CD4-positive, alpha-beta memory T cell (primary cell): ENCODE measurements around the gene CKAP4. TPM values are rescaled to one million over a fixed set of nuclear protein-coding genes. Genes with fewer than 3 reads are reported as not detected.

Source experiments
- CTCF ChIA-PET: fragments of 350-600 bp; sonication (Branson Sonifier 250); formaldehyde crosslinking; loops from one replicate; lab custom pipeline; 2021; ENCODE audit warnings: inconsistent platforms; ENCODE audit not compliant: partially characterized antibody; lab: Charles Lee
- POLR2A ChIA-PET: fragments of 350-600 bp; sonication (Branson Sonifier 250); formaldehyde crosslinking; loops from one replicate; lab custom pipeline; 2021; ENCODE audit not compliant: partially characterized antibody; lab: Charles Lee
- DNase-seq, 5 donors: peaks; one replicate each; pipeline versions ENCODE4 v3.0.0 to v3.0.0-alpha.2; 2020 to 2022; ENCODE audit warnings: mixed read lengths in 1 of 5
- H3K27ac ChIP-seq: one replicate; pipeline ENCODE4 v1.7.0; 2013; ENCODE audit warnings: low read depth, low read length
- H3K27me3 ChIP-seq: 2 replicates; pipeline ENCODE4 v1.7.0; 2013; ENCODE audit warnings: mild to moderate bottlenecking, low read length, moderate library complexity; ENCODE audit not compliant: insufficient read depth
- H3K36me3 ChIP-seq: 2 replicates; pipeline ENCODE4 v1.7.0; 2013; ENCODE audit warnings: mild to moderate bottlenecking, low read length, moderate library complexity; ENCODE audit not compliant: insufficient read depth
- H3K4me1 ChIP-seq: 2 replicates; pipeline ENCODE4 v1.7.0; 2013; ENCODE audit warnings: mild to moderate bottlenecking, low read length, moderate library complexity; ENCODE audit not compliant: insufficient read depth
- H3K4me3 ChIP-seq, 2 donors: one replicate each; pipeline ENCODE4 v1.7.0; 2013; ENCODE audit warnings: low read length in 2 of 2, mild to moderate bottlenecking in 1 of 2
- H3K9me3 ChIP-seq, 2 donors: one replicate each; pipeline ENCODE4 v1.7.0; 2013; ENCODE audit warnings: low read length in 2 of 2, control low read depth in 1 of 2; ENCODE audit not compliant: control insufficient read depth in 1 of 2
- H3K27ac Mint-ChIP-seq, 7 donors: one replicate each; pipeline ENCODE4 v1.8.0; 2020 to 2021; ENCODE audit warnings: mixed read lengths in 7 of 7, mild to moderate bottlenecking in 6 of 7, inconsistent platforms in 3 of 7, moderate library complexity in 3 of 7
- H3K27me3 Mint-ChIP-seq, 2 donors: one replicate each; pipeline ENCODE4 v1.8.0; 2020 to 2021; ENCODE audit warnings: mixed read lengths in 2 of 2
- H3K36me3 Mint-ChIP-seq, 2 donors: one replicate each; pipeline ENCODE4 v1.8.0; 2020 to 2021; ENCODE audit warnings: mixed read lengths in 2 of 2, inconsistent platforms in 1 of 2, mild to moderate bottlenecking in 1 of 2
- H3K4me1 Mint-ChIP-seq, 4 donors: one replicate each; pipeline ENCODE4 v1.8.0; 2020 to 2021; ENCODE audit warnings: mixed read lengths in 4 of 4, mild to moderate bottlenecking in 1 of 4
- H3K4me3 Mint-ChIP-seq, 8 donors: one replicate each; pipeline ENCODE4 v1.8.0; 2020 to 2021; ENCODE audit warnings: mixed read lengths in 8 of 8, mild to moderate bottlenecking in 7 of 8, moderate library complexity in 6 of 8, inconsistent platforms in 3 of 8
- H3K9me3 Mint-ChIP-seq, 8 donors: one replicate each; pipeline ENCODE4 v1.8.0; 2020 to 2021; ENCODE audit warnings: mixed read lengths in 8 of 8, mild to moderate bottlenecking in 5 of 8, inconsistent platforms in 3 of 8, moderate library complexity in 1 of 8
- intact Hi-C: fragments of 100-400 bp; cut with micrococcal nuclease; formaldehyde crosslinking; loops from one replicate; pipeline ENCODE4 v1.15.1; 2023
- polyA plus RNA-seq, 2 donors: library from polyadenylated mRNA; unstranded; fragments of 300-500 nt; fragmentation: Illumina TruSeq; gene quantifications; one replicate each; pipeline ENCODE4 v1.2.3, GENCODE V29; 2021
- total RNA-seq, 2 experiments: library from RNA; stranded (reverse); gene quantifications; one replicate each; pipeline ENCODE4 v1.2.3, GENCODE V29; 2021

The CKAP4 gene
- total and polyA plus RNA-seq, 4 experiments from 2014 or later, result 5.1 to 13.0 (median 10.4) TPM

- no peaks in the 10 kb centered on the region for H3K4me1 ChIP-seq
- no peaks in the 10 kb centered on the region for H3K36me3 ChIP-seq
- Mint-ChIP-seq H3K9me3 (peaks cover 3 to 20% (median 7%) of the 10 kb centered on the region in 8 donors), H3K36me3 (peaks cover 3 to 4% of the 10 kb centered on the region in 2 donors), H3K27ac (peak overlapping the region in 2 of 7 donors; percentile 31 to 36), H3K4me1 (peaks cover 0 to 5% (median 2%) of the 10 kb centered on the region in 4 donors), H3K27me3 (peaks cover 0 to 11% of the 10 kb centered on the region in 2 donors), H3K4me3 (no peak overlapping the region)
- DNase-seq, result no peak
- peaks cover 6 to 7% of the 10 kb centered on the region in 2 donors for H3K9me3 ChIP-seq
- intact Hi-C loops, result no loop called here
- no peaks in the 10 kb centered on the region for H3K27me3 ChIP-seq
- no peak overlapping the region for H3K27ac ChIP-seq
- no peak overlapping the region for H3K4me3 ChIP-seq
- ChIA-PET POLR2A (interaction anchor here (1.3 to 8.2 kb wide), 4 partner anchors 9 to 57 kb away, joined by 3 to 100 read pairs (median 14); partner anchors contain the start of genes CKAP4 and TCP11L2), CTCF (interaction anchor here (0.7 to 9.8 kb wide), 8 partner anchors 9 to 73 kb away, joined by 3 to 245 read pairs (median 6); partner anchors contain the start of gene POLR3B)
These were observed 36.7 kb upstream of the CKAP4 start for GRCh38 chr12:106284358-106285105.

GRCh38 chr12:106282457-106283097 is 34.8 kb upstream of the CKAP4 start:
- no peaks in the 10 kb centered on the region for H3K4me1 ChIP-seq
- Mint-ChIP-seq H3K4me1 (peaks cover 0 to 5% (median 2%) of the 10 kb centered on the region in 4 donors), H3K9me3 (peaks cover 3 to 20% (median 7%) of the 10 kb centered on the region in 8 donors), H3K27me3 (peaks cover 0 to 11% of the 10 kb centered on the region in 2 donors), H3K4me3 (no peak overlapping the region), H3K27ac (peak overlapping the region in 4 of 7 donors; percentile 19 to 76 (median 28)), H3K36me3 (peaks cover 3 to 4% of the 10 kb centered on the region in 2 donors)
- no peaks in the 10 kb centered on the region for H3K36me3 ChIP-seq
- peak; percentile 41 to 60 (median 59) for DNase-seq
- no peak overlapping the region for H3K4me3 ChIP-seq
- peaks cover 6 to 7% of the 10 kb centered on the region in 2 donors for H3K9me3 ChIP-seq
- intact Hi-C loops, result loop anchor here (1.0 kb wide), 3 partner anchors 19 to 55 kb away; partner anchors contain the start of gene CKAP4
- ChIA-PET POLR2A (interaction anchor here (0.7 to 8.2 kb wide), 6 partner anchors 13 to 59 kb away, joined by 3 to 100 read pairs (median 6); partner anchors contain the start of gene TCP11L2), CTCF (interaction anchor here (0.6 to 9.8 kb wide), 25 partner anchors 9 to 76 kb away, joined by 3 to 245 read pairs (median 4); no protein-coding TSS in a partner anchor)
- H3K27me3 ChIP-seq, result no peaks in the 10 kb centered on the region
- no peak overlapping the region for H3K27ac ChIP-seq

- POLR2A ChIA-PET, result interaction anchor here (0.7 to 8.2 kb wide), 4 partner anchors 13 to 54 kb away, joined by 3 to 100 read pairs (median 15); partner anchors contain the start of gene TCP11L2
- intact Hi-C loops, result loop anchor here (1.0 kb wide), 3 partner anchors 19 to 55 kb away; partner anchors contain the start of gene CKAP4
- H3K4me1 Mint-ChIP-seq, result peaks cover 0 to 5% (median 2%) of the 10 kb centered on the region in 4 donors
- H3K36me3 ChIP-seq, result no peaks in the 10 kb centered on the region
- H3K9me3 Mint-ChIP-seq, result peaks cover 3 to 20% (median 7%) of the 10 kb centered on the region in 8 donors
- peaks cover 0 to 11% of the 10 kb centered on the region in 2 donors for H3K27me3 Mint-ChIP-seq
- no peaks in the 10 kb centered on the region for H3K27me3 ChIP-seq
- H3K4me3 ChIP-seq, result no peak overlapping the region
- CTCF ChIA-PET, result interaction anchor here (1.0 to 9.8 kb wide), 21 partner anchors 8 to 76 kb away, joined by 3 to 245 read pairs (median 4); no protein-coding TSS in a partner anchor
- H3K27ac Mint-ChIP-seq, result no peak overlapping the region
- H3K4me1 ChIP-seq, result no peaks in the 10 kb centered on the region
- no peak for DNase-seq
- H3K4me3 Mint-ChIP-seq, result no peak overlapping the region
- H3K27ac ChIP-seq, result no peak overlapping the region
- H3K36me3 Mint-ChIP-seq, result peaks cover 3 to 4% of the 10 kb centered on the region in 2 donors
- H3K9me3 ChIP-seq, result peaks cover 6 to 7% of the 10 kb centered on the region in 2 donors
These were observed 34.0 kb upstream of the CKAP4 start for GRCh38 chr12:106281804-106282203.

GRCh38 chr12:106281056-106281782 is 33.4 kb upstream of the CKAP4 start:
- H3K9me3 Mint-ChIP-seq, result peaks cover 3 to 20% (median 7%) of the 10 kb centered on the region in 8 donors
- peaks cover 0 to 11% of the 10 kb centered on the region in 2 donors for H3K27me3 Mint-ChIP-seq
- H3K4me3 Mint-ChIP-seq, result no peak overlapping the region
- H3K36me3 ChIP-seq, result no peaks in the 10 kb centered on the region
- CTCF ChIA-PET, result interaction anchor here (1.1 to 9.8 kb wide), 11 partner anchors 14 to 77 kb away, joined by 3 to 245 read pairs (median 4); no protein-coding TSS in a partner anchor
- no peaks in the 10 kb centered on the region for H3K27me3 ChIP-seq
- peaks cover 6 to 7% of the 10 kb centered on the region in 2 donors for H3K9me3 ChIP-seq
- no peak for DNase-seq
- H3K27ac ChIP-seq, result no peak overlapping the region
- H3K4me3 ChIP-seq, result no peak overlapping the region
- peaks cover 0 to 5% (median 2%) of the 10 kb centered on the region in 4 donors for H3K4me1 Mint-ChIP-seq
- POLR2A ChIA-PET, result interaction anchor here (1.8 to 8.2 kb wide), 3 partner anchors 14 to 54 kb away, joined by 6 to 100 read pairs (median 24); partner anchors contain the start of gene TCP11L2
- H3K4me1 ChIP-seq, result no peaks in the 10 kb centered on the region
- H3K36me3 Mint-ChIP-seq, result peaks cover 3 to 4% of the 10 kb centered on the region in 2 donors
- intact Hi-C loops, result no loop called here
- H3K27ac Mint-ChIP-seq, result no peak overlapping the region

GRCh38 chr12:106280106-106280505 is 32.3 kb upstream of the CKAP4 start:
- H3K36me3 Mint-ChIP-seq, result peaks cover 3 to 4% of the 10 kb centered on the region in 2 donors
- no peak overlapping the region for H3K27ac Mint-ChIP-seq
- peaks cover 0 to 5% (median 2%) of the 10 kb centered on the region in 4 donors for H3K4me1 Mint-ChIP-seq
- H3K27me3 Mint-ChIP-seq, result peaks cover 0 to 7% of the 10 kb centered on the region in 2 donors
- intact Hi-C loops, result no loop called here
- Histone ChIP-seq H3K4me3 (no peak overlapping the region), H3K27me3 (no peaks in the 10 kb centered on the region), H3K36me3 (no peaks in the 10 kb centered on the region), H3K9me3 (peaks cover 6 to 7% of the 10 kb centered on the region in 2 donors), H3K27ac (no peak overlapping the region), H3K4me1 (no peaks in the 10 kb centered on the region)
- no peak overlapping the region for H3K4me3 Mint-ChIP-seq
- CTCF ChIA-PET, result interaction anchor here (1.1 to 9.8 kb wide), 6 partner anchors 19 to 60 kb away, joined by 3 to 245 read pairs (median 4); no protein-coding TSS in a partner anchor
- H3K9me3 Mint-ChIP-seq, result peaks cover 3 to 20% (median 7%) of the 10 kb centered on the region in 8 donors
- POLR2A ChIA-PET, result interaction anchor here (3.0 to 8.2 kb wide), 2 partner anchors 23 to 52 kb away, joined by 9 to 100 read pairs; partner anchors contain the start of gene TCP11L2
- no peak for DNase-seq

GRCh38 chr12:106276032-106276740 is 28.4 kb upstream of the CKAP4 start:
- Histone ChIP-seq H3K27ac (no peak overlapping the region), H3K4me3 (no peak overlapping the region), H3K4me1 (no peaks in the 10 kb centered on the region), H3K9me3 (no peaks in the 10 kb centered on the region), H3K36me3 (no peaks in the 10 kb centered on the region), H3K27me3 (no peaks in the 10 kb centered on the region)
- intact Hi-C loops, result no loop called here
- Mint-ChIP-seq H3K27ac (no peak overlapping the region), H3K4me1 (no peaks in the 10 kb centered on the region), H3K4me3 (no peak overlapping the region), H3K9me3 (peaks cover 0 to 2% (median 0%) of the 10 kb centered on the region in 8 donors), H3K36me3 (no peaks in the 10 kb centered on the region), H3K27me3 (peaks cover 0 to 1% of the 10 kb centered on the region in 2 donors)
- ChIA-PET CTCF (interaction anchor here (1.5 to 2.0 kb wide), 3 partner anchors 8 to 52 kb away, joined by 4 to 7 read pairs (median 7); no protein-coding TSS in a partner anchor), POLR2A (interaction anchor here (0.6 kb wide), 1 partner anchor 70 kb away, joined by 3 read pairs; no protein-coding TSS in a partner anchor)
- DNase-seq, result no peak
